Suprapubic skin (tissue), 4 donors: ENCODE measurements around the gene GRID1.

ENCODE experiments used
- EP300 ChIP-seq: sonication (generic); formaldehyde crosslinking; IDR thresholded peaks from one replicate; pipeline ENCODE4 v1.6.1; 2017; ENCODE audit warnings: antibody characterized with exemption
- POLR2A ChIP-seq, 2 donors: fragments of 450-650 bp; IDR thresholded peaks; one replicate each; pipeline ENCODE4 v1.6.1; 2017; ENCODE audit warnings: antibody characterized with exemption in 2 of 2, mild to moderate bottlenecking in 2 of 2, moderate library complexity in 2 of 2
- POLR2AphosphoS5 ChIP-seq, 3 donors: sonication (generic); formaldehyde crosslinking; IDR thresholded peaks; one replicate each; pipeline ENCODE4 v1.6.1; 2017; ENCODE audit warnings: antibody characterized with exemption in 3 of 3
- TF ChIP-seq, protein P1 (sequence below), 2 donors: fragments of 200-600 bp in 1 of 2; fragments of 450-650 bp in 1 of 2; sonication (generic) in 1 of 2; IDR thresholded peaks; one replicate each; pipeline ENCODE4 v1.5.1; 2016 to 2019; ENCODE audit warnings: antibody characterized with exemption in 2 of 2, mild to moderate bottlenecking in 1 of 2, moderate library complexity in 1 of 2

GRCh38 chr10:86255405-86256251, 111.0 kb downstream of the GRID1 start:
- no peak for TF ChIP-seq POLR2AphosphoS5 (IDR thresholded peaks at IDR 0.05)
- TF ChIP-seq, protein P1, sequence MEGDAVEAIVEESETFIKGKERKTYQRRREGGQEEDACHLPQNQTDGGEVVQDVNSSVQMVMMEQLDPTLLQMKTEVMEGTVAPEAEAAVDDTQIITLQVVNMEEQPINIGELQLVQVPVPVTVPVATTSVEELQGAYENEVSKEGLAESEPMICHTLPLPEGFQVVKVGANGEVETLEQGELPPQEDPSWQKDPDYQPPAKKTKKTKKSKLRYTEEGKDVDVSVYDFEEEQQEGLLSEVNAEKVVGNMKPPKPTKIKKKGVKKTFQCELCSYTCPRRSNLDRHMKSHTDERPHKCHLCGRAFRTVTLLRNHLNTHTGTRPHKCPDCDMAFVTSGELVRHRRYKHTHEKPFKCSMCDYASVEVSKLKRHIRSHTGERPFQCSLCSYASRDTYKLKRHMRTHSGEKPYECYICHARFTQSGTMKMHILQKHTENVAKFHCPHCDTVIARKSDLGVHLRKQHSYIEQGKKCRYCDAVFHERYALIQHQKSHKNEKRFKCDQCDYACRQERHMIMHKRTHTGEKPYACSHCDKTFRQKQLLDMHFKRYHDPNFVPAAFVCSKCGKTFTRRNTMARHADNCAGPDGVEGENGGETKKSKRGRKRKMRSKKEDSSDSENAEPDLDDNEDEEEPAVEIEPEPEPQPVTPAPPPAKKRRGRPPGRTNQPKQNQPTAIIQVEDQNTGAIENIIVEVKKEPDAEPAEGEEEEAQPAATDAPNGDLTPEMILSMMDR (IDR thresholded peaks at IDR 0.05): no peak
- TF ChIP-seq POLR2A (IDR thresholded peaks at IDR 0.05): no peak
- TF ChIP-seq EP300: no peak
